ENCODE results near the gene CD86.

Gene CD86

DNA sequence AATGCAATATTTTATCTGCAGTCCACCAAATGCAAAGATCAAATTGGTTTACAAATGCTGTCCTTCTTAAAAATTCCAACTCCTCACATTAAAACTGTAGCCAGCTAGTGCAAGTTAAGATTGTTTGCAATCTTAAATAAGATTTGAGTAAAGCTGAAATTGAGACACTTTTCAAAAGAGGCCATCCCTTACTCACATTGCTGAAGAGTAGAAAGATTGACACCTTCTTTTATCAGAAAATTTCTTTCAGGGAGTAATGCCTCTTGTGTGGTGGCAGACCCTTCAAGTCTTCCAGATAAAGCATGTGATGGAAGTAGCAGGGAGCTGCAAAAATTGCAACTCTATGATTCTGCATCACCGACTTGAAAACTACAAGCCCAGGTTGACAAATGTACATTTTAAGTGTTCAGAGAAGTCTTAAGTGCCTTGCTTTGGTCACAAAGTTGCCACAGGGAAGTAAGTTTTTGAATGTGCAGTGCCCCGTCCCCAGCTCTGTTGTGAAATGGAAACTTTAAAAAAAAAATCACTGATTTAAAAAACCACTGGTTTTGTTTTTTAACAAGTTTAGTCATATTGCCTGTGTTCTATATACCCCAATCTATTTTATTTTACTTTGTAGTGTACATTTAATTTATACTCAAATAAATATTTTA, 12.6 kb downstream of the CD86 start:
- TF ChIP-seq, protein P1, sequence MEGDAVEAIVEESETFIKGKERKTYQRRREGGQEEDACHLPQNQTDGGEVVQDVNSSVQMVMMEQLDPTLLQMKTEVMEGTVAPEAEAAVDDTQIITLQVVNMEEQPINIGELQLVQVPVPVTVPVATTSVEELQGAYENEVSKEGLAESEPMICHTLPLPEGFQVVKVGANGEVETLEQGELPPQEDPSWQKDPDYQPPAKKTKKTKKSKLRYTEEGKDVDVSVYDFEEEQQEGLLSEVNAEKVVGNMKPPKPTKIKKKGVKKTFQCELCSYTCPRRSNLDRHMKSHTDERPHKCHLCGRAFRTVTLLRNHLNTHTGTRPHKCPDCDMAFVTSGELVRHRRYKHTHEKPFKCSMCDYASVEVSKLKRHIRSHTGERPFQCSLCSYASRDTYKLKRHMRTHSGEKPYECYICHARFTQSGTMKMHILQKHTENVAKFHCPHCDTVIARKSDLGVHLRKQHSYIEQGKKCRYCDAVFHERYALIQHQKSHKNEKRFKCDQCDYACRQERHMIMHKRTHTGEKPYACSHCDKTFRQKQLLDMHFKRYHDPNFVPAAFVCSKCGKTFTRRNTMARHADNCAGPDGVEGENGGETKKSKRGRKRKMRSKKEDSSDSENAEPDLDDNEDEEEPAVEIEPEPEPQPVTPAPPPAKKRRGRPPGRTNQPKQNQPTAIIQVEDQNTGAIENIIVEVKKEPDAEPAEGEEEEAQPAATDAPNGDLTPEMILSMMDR (IDR thresholded peaks at IDR 0.05; ENCODE audit: control insufficient read depth, extremely low read depth, insufficient read depth), result no peak
- H3K4me3 ChIP-seq (ENCODE audit: low read depth, low read length), result no peak overlapping the region
- no peak for DNase-seq (ENCODE audit: low read depth)

DNA sequence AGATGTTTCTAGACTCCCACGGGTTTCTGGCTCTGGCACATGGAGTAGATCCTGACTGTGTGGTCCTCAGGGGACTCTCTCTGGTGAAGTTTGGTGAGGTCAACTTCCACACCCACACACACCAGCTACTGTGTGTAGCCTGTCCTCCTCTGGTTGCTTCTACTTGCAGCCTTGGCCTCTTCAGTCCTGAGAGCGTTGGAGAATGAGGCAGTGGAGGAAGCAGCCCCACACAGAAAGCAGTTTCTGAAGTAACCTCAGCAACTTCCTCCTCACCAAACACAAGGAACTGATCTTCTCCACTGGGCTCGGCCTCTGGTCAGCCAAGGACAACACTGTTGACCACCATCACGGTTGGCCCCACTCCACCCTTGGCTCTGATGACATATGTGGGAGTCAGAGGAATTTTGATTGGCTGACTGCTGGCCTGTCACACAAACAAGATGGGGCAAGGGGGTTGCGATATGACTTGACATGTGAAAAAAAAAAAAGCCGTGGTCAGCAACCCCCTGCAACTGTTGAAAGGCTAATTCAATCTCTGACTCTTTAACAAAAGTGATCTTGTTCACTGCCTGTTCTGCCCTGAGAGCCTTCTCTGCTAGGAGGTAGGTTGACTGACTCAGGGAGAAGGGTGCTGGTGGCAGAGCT, 19.6 kb downstream of the CD86 start:
- TF ChIP-seq, protein P1 (IDR thresholded peaks at IDR 0.05; ENCODE audit: control insufficient read depth, extremely low read depth, insufficient read depth), result no peak
- DNase-seq (ENCODE audit: low read depth), result no peak
- H3K4me3 ChIP-seq (ENCODE audit: low read depth, low read length), result no peak overlapping the region

DNA sequence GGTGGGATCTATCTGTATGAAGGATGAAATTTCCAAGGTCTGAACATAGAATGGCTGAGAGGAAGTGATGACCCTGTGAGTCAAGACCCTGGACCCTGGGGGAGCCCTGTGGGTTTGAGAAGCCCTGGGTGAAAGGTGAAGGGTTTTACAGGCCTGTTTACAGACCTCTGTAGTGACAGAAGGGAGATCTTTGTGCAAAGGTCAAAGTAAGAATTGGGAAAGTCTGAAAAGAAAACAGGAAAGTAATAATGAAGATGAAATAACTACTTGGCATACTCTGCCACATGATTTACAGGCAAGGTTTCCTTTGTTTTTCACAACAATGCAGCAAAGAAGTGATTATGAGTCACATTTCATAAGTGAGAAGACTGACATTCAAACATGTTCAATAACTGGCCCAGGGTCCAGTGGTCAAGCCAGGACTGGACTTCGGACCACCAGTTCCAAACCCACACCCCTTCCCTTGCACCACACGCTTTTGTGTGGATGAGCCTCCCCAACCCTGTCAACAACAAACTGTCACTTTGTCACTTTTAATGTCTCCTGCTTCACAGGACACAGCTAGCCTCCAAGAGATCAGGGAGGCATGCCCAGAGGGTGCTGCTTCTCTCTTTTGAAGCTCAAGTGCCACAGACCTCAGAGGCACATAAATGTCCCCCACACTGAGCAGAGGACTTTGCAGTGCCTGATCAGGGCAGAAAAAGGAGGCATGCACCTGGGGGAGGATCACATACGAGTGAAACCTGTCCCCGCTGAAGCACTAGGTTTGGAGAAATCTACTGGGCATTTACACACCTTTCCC, 21.5 kb downstream of the CD86 start:
- TF ChIP-seq, protein P1 (IDR thresholded peaks at IDR 0.05; ENCODE audit: control insufficient read depth, extremely low read depth, insufficient read depth), result no peak
- no peak for DNase-seq (ENCODE audit: low read depth)
- no peak overlapping the region for H3K4me3 ChIP-seq (ENCODE audit: low read depth, low read length)

DNA sequence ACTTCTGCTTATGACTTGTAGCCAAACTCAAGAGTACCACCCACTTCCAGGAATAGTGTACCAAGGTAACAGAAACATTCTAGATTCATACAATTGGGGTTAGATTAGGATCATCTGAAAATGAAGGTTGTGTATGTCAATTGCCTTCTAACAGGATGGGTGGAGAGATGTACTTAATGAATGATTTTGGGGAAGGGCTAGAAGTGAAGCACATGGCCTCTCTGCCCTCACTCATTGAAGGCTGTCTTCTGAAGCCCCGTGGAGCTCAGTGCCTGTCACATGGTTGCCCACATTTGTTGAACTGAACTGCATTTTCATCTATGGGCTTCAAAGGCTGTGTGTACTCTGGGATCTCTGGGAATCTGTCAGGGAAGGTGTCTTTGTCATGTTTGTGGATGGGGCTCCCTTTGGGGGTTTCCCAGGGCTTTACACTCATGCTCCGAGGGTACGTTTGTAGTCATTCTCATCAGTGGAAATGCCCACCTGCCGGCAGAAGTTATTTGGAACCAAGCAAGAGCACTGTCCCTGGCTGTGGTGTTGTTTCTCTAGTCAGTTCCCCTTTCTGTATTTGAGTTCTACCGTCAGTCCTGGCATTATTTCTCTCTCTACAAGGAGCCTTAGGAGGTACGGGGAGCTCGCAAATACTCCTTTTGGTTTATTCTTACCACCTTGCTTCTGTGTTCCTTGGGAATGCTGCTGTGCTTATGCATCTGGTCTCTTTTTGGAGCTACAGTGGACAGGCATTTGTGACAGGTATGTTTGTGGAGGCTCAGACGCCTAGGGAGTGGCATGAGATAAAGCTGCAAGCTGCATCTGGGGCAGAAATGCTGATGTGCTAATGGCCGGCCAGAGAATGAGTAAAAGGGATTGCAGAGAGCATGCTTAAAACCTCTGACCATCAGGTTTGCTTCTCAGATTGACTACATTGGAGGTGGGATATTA, 22.4 kb downstream of the CD86 start:
- DNase-seq (ENCODE audit: low read depth), result no peak
- TF ChIP-seq, protein P1 (IDR thresholded peaks at IDR 0.05; ENCODE audit: control insufficient read depth, extremely low read depth, insufficient read depth), result no peak
- H3K4me3 ChIP-seq (ENCODE audit: low read depth, low read length), result no peak overlapping the region

DNA sequence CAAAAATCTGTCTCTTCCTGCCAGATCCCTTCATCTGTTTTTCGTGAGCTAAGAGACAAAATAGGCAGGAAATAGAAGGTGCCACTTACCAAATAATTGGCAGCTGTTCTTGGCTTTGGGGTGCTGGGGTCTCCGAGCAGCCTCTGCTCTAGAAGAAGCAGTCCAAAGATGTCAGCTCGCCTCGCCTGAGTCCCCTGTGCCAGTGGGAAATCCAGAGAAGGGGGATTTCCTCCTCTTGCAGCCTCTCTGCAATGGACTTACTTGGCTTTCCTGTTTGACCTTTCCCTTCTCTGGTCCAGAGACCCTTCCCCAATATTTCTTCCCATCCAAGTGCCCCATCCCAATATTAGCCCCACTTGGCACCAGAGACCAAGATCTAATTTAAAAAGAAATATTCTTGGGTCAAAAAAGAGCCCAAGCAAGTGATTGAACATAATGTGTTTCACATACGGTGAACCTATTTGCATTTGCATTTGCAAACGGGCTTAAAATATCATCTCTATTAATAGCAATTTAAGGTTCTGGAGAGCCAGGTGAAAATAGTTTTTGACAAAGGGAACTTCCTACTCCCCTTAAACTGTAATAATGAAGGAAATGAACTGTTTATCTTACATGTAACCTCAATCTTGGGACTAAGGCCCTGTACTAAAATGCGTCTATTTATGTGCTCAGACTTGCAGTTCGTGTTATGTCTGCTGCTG, 23.2 kb downstream of the CD86 start:
- TF ChIP-seq, protein P1 (IDR thresholded peaks at IDR 0.05; ENCODE audit: control insufficient read depth, extremely low read depth, insufficient read depth), result no peak
- H3K4me3 ChIP-seq (ENCODE audit: low read depth, low read length), result no peak overlapping the region
- DNase-seq (ENCODE audit: low read depth), result no peak
